Activated CD4-positive, alpha-beta T cell treated with anti-CD3 and anti-CD28 coated beads, Interleukin-2, amount 10 ng/mL, durations not matched to agents 7 days and 5 days (primary cell): Measurements from ENCODE around the gene NPEPPS. TPM values are rescaled to one million over a fixed set of nuclear protein-coding genes. Genes with fewer than 3 reads are reported as not detected.

Source experiments
- CTCF ChIA-PET: fragments of 350-600 bp; sonication (Branson Sonifier 250); formaldehyde crosslinking; loops from one replicate; lab custom pipeline; 2021; ENCODE audit warnings: antibody characterized with exemption; lab: Charles Lee
- POLR2A ChIA-PET: fragments of 350-600 bp; sonication (Branson Sonifier 250); formaldehyde crosslinking; loops from one replicate; lab custom pipeline; 2021; ENCODE audit warnings: antibody characterized with exemption; lab: Charles Lee
- DNase-seq: peaks from one replicate; pipeline ENCODE4 v3.0.0-alpha.2; 2020
- H3K27ac Mint-ChIP-seq: one replicate; pipeline ENCODE4 v1.8.0; 2021; ENCODE audit warnings: mild to moderate bottlenecking, moderate library complexity, mixed read lengths
- H3K27me3 Mint-ChIP-seq: one replicate; pipeline ENCODE4 v1.8.0; 2021; ENCODE audit warnings: mixed read lengths
- H3K36me3 Mint-ChIP-seq: one replicate; pipeline ENCODE4 v1.8.0; 2021; ENCODE audit warnings: low read depth, mixed read lengths
- H3K4me1 Mint-ChIP-seq: one replicate; pipeline ENCODE4 v1.8.0; 2021; ENCODE audit warnings: mixed read lengths
- H3K4me3 Mint-ChIP-seq: one replicate; pipeline ENCODE4 v1.8.0; 2021; ENCODE audit warnings: mild to moderate bottlenecking, moderate library complexity, mixed read lengths
- H3K9me3 Mint-ChIP-seq: one replicate; pipeline ENCODE4 v1.8.0; 2021; ENCODE audit warnings: mixed read lengths
- total RNA-seq, 2 experiments: library from RNA; stranded (reverse); gene quantifications; one replicate each; pipeline ENCODE4 v1.2.3, GENCODE V29; 2021

NPEPPS gene
- total RNA-seq, 2 experiments from 2014 or later: 79.6 to 110 TPM

GRCh38 chr17:47664624-47664941 is 133.7 kb downstream of the NPEPPS start:
- Mint-ChIP-seq H3K9me3 (no peaks in the 10 kb centered on the region), H3K27me3 (no peaks in the 10 kb centered on the region), H3K4me1 (peaks cover 47% of the 10 kb centered on the region), H3K4me3 (no peak overlapping the region), H3K36me3 (peaks cover 65% of the 10 kb centered on the region), H3K27ac (peak overlapping the region; percentile 74)
- ChIA-PET CTCF (interaction anchor here (1.0 to 4.9 kb wide), 10 partner anchors 10 to 72 kb away, joined by 3 to 35 read pairs (median 4); partner anchors contain the start of genes KPNB1 and TBX21), POLR2A (no interaction called here)
- DNase-seq: no peak

GRCh38 chr17:47665655-47666054 is 134.7 kb downstream of the NPEPPS start:
- ChIA-PET POLR2A (interaction anchor here (0.5 to 0.8 kb wide), 2 partner anchors 16 to 383 kb away, joined by 3 to 8 read pairs; partner anchors contain the start of gene KPNB1), CTCF (interaction anchor here (0.6 to 4.9 kb wide), 7 partner anchors 11 to 71 kb away, joined by 4 to 35 read pairs (median 5); partner anchors contain the start of gene KPNB1)
- Mint-ChIP-seq H3K4me3 (no peak overlapping the region), H3K36me3 (peaks cover 67% of the 10 kb centered on the region), H3K9me3 (no peaks in the 10 kb centered on the region), H3K27me3 (no peaks in the 10 kb centered on the region), H3K4me1 (peaks cover 47% of the 10 kb centered on the region), H3K27ac (no peak overlapping the region)
- no peak for DNase-seq

GRCh38 chr17:47669081-47669480 is 138.2 kb downstream of the NPEPPS start:
- no peak for DNase-seq
- CTCF ChIA-PET: interaction anchor here (0.6 to 0.8 kb wide), 3 partner anchors 40 to 92 kb away, joined by 3 to 5 read pairs (median 3); no protein-coding TSS in a partner anchor
- peaks cover 67% of the 10 kb centered on the region for H3K36me3 Mint-ChIP-seq
- no peaks in the 10 kb centered on the region for H3K9me3 Mint-ChIP-seq
- POLR2A ChIA-PET: no interaction called here
- no peak overlapping the region for H3K27ac Mint-ChIP-seq
- H3K27me3 Mint-ChIP-seq: no peaks in the 10 kb centered on the region
- H3K4me3 Mint-ChIP-seq: no peak overlapping the region
- H3K4me1 Mint-ChIP-seq: peaks cover 51% of the 10 kb centered on the region

DNA sequence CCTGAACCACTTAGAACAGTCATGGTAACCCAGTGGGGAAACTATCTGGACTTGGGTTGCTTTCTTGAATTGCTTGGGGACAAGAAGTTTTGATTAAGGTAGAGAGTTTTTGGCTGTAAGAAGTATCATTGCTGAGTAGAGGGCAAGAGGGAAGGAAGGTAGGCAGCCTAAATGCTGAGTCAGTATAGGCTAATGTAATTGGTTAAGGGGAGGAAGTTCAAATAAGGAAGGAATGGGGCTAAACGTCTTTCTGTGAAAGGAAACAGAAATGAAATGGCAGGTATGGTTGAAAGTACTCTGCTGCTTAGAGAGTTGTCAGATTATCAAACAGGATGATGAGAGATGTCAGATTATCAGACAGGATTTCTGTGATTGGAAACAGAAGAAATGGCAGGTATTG is 139.2 kb downstream of the NPEPPS start:
- no peak for DNase-seq
- Mint-ChIP-seq H3K27ac (peak overlapping the region; percentile 16), H3K4me1 (peaks cover 57% of the 10 kb centered on the region), H3K36me3 (peaks cover 73% of the 10 kb centered on the region), H3K4me3 (no peak overlapping the region), H3K27me3 (no peaks in the 10 kb centered on the region), H3K9me3 (no peaks in the 10 kb centered on the region)
- ChIA-PET POLR2A (interaction anchor here (0.9 kb wide), 1 partner anchor 15 kb away, joined by 3 read pairs; no protein-coding TSS in a partner anchor), CTCF (interaction anchor here (1.4 kb wide), 1 partner anchor 23 kb away, joined by 4 read pairs; no protein-coding TSS in a partner anchor)

Other genes with a start within 250 kb of the NPEPPS start
- 1 to 10 TPM; 3.5 TPM for gene EFCAB13, start 207.2 kb upstream of the NPEPPS start, total RNA-seq
- 100 to 1,000 TPM; 409 to 427 TPM for gene KPNB1, start 118.8 kb downstream of the NPEPPS start, total RNA-seq
- gene TBKBP1, start 163.1 kb downstream of the NPEPPS start, total RNA-seq: 1 to 10 TPM; 2.5 to 3.0 TPM
- 10 to 100 TPM; 13.8 to 16.0 TPM for gene TBX21, start 202.1 kb downstream of the NPEPPS start, total RNA-seq